HG02870 (cell line): ENCODE data around the gene ZSWIM5.
"Not testable (repeated sequence)": the region's sequence is repeated elsewhere in the genome, so short reads cannot be mapped to it uniquely, and the experiment has no call there.

Experiments
- ATAC-seq: cut with Tn5 transposase; IDR thresholded peaks from one replicate; pipeline ENCODE4 v1.9.1; 2021; ENCODE audit warnings: mild to moderate bottlenecking, moderate library complexity; ENCODE audit not compliant: unreplicated experiment

ZSWIM5 gene

GRCh38 chr1:45205910-45206721 is at the start of gene ZSWIM5:
TSS of gene ZSWIM5 (minus strand) at chr1:45206605. CDS start at chr1:45206350, 255 bp downstream.
- ATAC-seq: peak; percentile 65

GRCh38 chr1:45254490-45254889 is 48.1 kb upstream of the ZSWIM5 start:
- no peak for ATAC-seq

- ATAC-seq: no peak
These were observed 44.1 kb upstream of the ZSWIM5 start for GRCh38 chr1:45250544-45250943.

GRCh38 chr1:45248004-45248403 is 41.6 kb upstream of the ZSWIM5 start:
- not testable (repeated sequence) for ATAC-seq

- ATAC-seq: no peak
These were observed 40.4 kb upstream of the ZSWIM5 start for GRCh38 chr1:45246760-45247159.

- ATAC-seq: not testable (repeated sequence)
These were observed 40.0 kb upstream of the ZSWIM5 start for GRCh38 chr1:45246359-45246758.

- no peak for ATAC-seq
These were observed 38.3 kb upstream of the ZSWIM5 start for GRCh38 chr1:45244660-45245059.

GRCh38 chr1:45243476-45244343 is 37.3 kb upstream of the ZSWIM5 start:
- no peak for ATAC-seq

- ATAC-seq: no peak
These were observed 32.4 kb upstream of the ZSWIM5 start for GRCh38 chr1:45238846-45239245.

- ATAC-seq: no peak
These were observed 29.7 kb upstream of the ZSWIM5 start for GRCh38 chr1:45236136-45236535.

- ATAC-seq: no peak
These were observed 24.1 kb upstream of the ZSWIM5 start for GRCh38 chr1:45230537-45230936.

- no peak for ATAC-seq
These were observed 19.2 kb upstream of the ZSWIM5 start for GRCh38 chr1:45225598-45225997.

GRCh38 chr1:45223710-45224109 is 17.3 kb upstream of the ZSWIM5 start:
- not testable (repeated sequence) for ATAC-seq

- no peak for ATAC-seq
These were observed 15.3 kb upstream of the ZSWIM5 start for GRCh38 chr1:45221716-45222115.

- no peak for ATAC-seq
These were observed 10.5 kb upstream of the ZSWIM5 start for GRCh38 chr1:45216861-45217260.

- ATAC-seq: no peak
These were observed 9.8 kb upstream of the ZSWIM5 start for GRCh38 chr1:45216200-45216541.

GRCh38 chr1:45215485-45216199 is 9.2 kb upstream of the ZSWIM5 start:
- ATAC-seq: no peak

- no peak for ATAC-seq
These were observed 7.5 kb upstream of the ZSWIM5 start for GRCh38 chr1:45213892-45214291.

GRCh38 chr1:45211076-45211475 is 4.7 kb upstream of the ZSWIM5 start:
- no peak for ATAC-seq

- no peak for ATAC-seq
These were observed 611 bp upstream of the ZSWIM5 start for GRCh38 chr1:45206808-45207623.
